VCaP (cell line): ENCODE measurements around the gene RC3H1.

Experiments
- H3K27ac ChIP-seq: fragments of 450-650 bp; 2 replicates; pipeline ENCODE4 v1.5.1; 2017
- CTCF ChIP-seq: fragments of 450-650 bp; conservative IDR thresholded peaks from 2 replicates; pipeline ENCODE4 v1.5.1; 2017; ENCODE audit warnings: mild to moderate bottlenecking, moderate library complexity

The RC3H1 gene

GRCh38 chr1:174021591-174022079 is 522 bp downstream of the RC3H1 start:
- H3K27ac ChIP-seq = peak overlapping the region; percentile 95
- TF ChIP-seq CTCF = no peak

DNA sequence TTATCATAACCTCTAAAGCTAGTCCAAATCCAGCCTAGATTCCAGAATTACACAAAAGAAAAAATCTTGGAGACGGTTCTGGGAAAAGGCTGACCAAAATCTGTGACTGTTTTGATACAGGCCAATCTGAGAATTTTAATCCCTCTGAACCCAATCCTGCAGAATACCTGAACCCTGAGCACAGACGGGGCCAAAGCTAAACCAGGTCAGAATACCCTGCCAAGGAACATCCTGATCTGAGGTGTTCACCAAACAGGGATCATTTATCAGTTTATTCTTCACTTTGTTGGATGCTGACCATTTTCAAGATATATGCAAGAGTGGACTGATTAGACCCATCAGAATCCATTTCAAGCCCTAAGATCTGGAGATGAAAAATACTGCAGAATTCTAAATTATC is 3.6 kb downstream of the RC3H1 start:
- H3K27ac ChIP-seq = peak overlapping the region; percentile 95; the same call in 1 of the 2 replicates
- TF ChIP-seq CTCF = no peak

DNA sequence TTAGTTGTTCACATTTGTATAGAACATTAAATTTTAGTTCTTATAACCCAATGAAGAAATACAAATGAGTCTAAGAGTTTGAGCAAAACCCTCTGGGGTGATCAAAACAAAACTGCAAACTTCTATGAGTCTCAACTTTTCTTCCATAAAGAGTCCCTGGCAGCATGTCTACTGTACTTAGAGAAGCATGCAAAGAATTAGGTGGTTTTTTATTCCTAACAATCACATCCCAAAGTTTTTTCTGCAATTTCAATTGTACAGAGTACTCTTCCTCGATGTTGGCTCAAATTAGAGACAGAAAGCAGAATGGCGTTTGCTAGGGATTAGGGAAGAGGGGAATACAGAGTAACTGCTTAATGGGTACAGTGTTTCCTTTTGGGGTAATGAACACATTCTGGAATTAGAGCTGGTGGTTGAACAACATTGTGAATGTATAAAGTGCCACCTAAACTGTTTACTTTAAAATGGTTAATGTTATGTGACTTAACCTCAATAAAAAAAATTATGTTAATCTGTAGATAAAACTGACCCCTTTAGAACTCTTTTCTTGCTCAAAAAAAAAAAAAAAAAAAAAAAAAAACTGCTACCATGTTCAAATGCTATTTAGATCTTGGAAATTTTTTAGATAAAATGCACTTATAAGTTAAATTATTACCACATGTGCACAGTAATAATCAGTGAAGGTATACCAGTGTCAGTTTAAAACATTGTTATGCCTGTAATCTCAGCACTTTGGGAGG is 4.8 kb downstream of the RC3H1 start:
- no peak for TF ChIP-seq CTCF
- peak overlapping the region; percentile 95; the same call in 1 of the 2 replicates for H3K27ac ChIP-seq

DNA sequence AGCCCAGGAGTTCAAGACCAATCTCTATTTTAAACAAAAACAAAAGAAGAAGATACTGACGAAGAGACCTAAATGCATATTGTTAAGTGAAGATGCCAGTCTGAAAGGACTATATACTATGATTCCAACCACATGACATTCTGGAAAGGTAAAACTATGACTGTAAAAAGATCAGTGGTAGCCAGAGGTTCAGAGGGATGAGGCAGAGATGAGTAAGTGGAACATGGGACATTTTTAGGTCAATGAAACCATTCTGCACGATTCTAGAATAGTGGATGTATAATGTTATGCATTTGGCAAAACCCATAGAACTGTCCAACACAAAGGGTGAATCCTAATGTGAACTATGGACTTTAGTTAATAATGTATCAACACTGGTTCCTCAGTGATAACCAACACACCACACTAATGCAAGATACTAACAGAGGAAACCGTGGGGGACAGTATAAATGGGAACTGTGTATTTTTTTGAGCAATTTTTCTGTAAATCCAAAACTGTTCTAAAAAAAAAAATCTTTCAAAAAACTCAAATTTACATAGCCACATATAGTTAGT is 8.2 kb downstream of the RC3H1 start:
- TF ChIP-seq CTCF = no peak
- no peak overlapping the region for H3K27ac ChIP-seq

- TF ChIP-seq CTCF = no peak
- H3K27ac ChIP-seq = no peak overlapping the region
Observed at GRCh38 chr1:174008979-174009378, 13.2 kb downstream of the RC3H1 start.

DNA sequence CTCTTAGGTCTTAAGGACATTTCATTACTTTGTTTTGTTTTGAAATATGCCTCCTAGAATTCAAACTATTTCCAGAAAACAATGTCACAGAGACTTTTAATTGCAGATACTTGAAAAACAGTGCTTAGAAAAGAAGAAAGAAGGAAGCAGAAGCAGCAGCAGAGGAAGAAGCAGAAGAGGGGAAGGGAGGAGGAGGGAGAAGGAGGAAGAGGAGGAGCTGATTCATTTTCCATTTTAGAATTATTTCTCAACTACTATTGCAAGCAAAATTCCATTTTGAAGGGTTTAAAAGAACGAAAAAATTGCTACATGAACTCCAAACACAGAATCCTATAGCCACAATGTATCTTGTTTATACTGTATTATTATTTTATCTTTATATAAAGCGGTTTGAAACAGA is 13.9 kb downstream of the RC3H1 start:
- no peak for TF ChIP-seq CTCF
- H3K27ac ChIP-seq = no peak overlapping the region

DNA sequence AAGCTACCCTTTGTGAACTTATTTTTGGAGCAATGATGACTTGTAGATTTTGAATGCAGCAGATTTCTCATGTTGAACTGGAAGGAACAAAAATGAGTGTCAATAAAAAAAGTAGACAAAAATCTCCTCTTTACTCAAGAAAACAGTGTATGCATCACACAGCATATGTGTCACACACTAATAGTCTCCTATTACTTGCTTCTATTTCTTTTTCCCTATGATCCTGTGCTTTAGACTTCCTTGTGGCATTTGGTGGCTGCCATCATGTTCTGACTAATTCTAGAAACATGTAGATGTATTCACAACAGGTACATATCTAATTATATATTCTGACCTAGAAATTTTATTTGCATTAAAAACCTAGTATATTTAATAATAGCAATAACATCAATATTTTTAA is 14.3 kb downstream of the RC3H1 start:
- H3K27ac ChIP-seq = no peak overlapping the region
- TF ChIP-seq CTCF = no peak
